HepG2 (cell line): ENCODE measurements around the gene SYNC. TPM values are rescaled to one million over a fixed set of nuclear protein-coding genes. Genes with fewer than 3 reads are reported as not detected.

Source experiments
- ATAC-seq: fragments of 200-7000 bp; cut with Tn5 transposase; 3 replicates; pipeline ENCODE4 v1.9.1; 2020; ENCODE audit warnings: mild to moderate bottlenecking, moderate library complexity
- BruUV-seq: library from RNA; stranded (reverse); fragments of 400-500 nt; replicated peaks from 2 replicates; lab custom pipeline; 2021; lab: Mats Ljungman, UMichigan
- CTCF ChIA-PET: fragments of 300-600 bp; formaldehyde crosslinking; extraction: SDS; loops from one replicate; lab custom pipeline; 2021; ENCODE audit warnings: low total read pairs, inconsistent platforms, low intra/inter-chr PET ratio; lab: Yijun Ruan, JAX
- POLR2A ChIA-PET: fragments of 350-600 bp; sonication (Branson Sonifier 250); formaldehyde crosslinking; loops from one replicate; lab custom pipeline; 2020; ENCODE audit warnings: antibody characterized with exemption, inconsistent platforms; lab: Yijun Ruan, JAX
- DNase-seq: peaks from one replicate; pipeline ENCODE4 v3.0.0-alpha.2; 2015; ENCODE audit warnings: low spot score
- FAIRE-seq: peaks from 3 replicates; lab custom pipeline; 2011; peaks lifted over from hg19 to GRCh38; lab: Jason Lieb, UNC
- H2AFZ ChIP-seq: one replicate; pipeline ENCODE4 v1.6.1; 2011; ENCODE audit warnings: low read length, inconsistent platforms
- H3K27ac ChIP-seq: fragments of 300-600 bp; 3 replicates; pipeline ENCODE4 v1.8.0; 2011; ENCODE audit warnings: mixed run types, mild to moderate bottlenecking, mixed read lengths, low read length, inconsistent platforms; ENCODE audit not compliant: insufficient read depth; ENCODE audit errors: extremely low read length
- H3K27me3 ChIP-seq, 2 experiments: fragments of 200-600 bp in 1 of 2; 2 replicates in 1 of 2; 3 replicates in 1 of 2; pipeline versions ENCODE4 v1.6.0 to v1.8.0; 2011; ENCODE audit warnings: low read length in 2 of 2, mild to moderate bottlenecking in 2 of 2, moderate library complexity in 2 of 2, inconsistent platforms in 1 of 2; ENCODE audit not compliant: insufficient read depth in 2 of 2, control insufficient read depth in 1 of 2
- H3K36me3 ChIP-seq, 2 experiments: fragments of 200-600 bp in 1 of 2; replicated peaks in 1 of 2; 2 replicates in 1 of 2; 3 replicates in 1 of 2; pipeline versions ENCODE4 v1.5.1 to v1.8.0; 2011; ENCODE audit warnings: low read length in 2 of 2, inconsistent platforms in 1 of 2; ENCODE audit not compliant: insufficient read depth in 2 of 2, control insufficient read depth in 1 of 2
- H3K4me1 ChIP-seq: 2 replicates; pipeline ENCODE4 v1.5.1; 2012; ENCODE audit warnings: low read length, inconsistent platforms; ENCODE audit not compliant: insufficient read depth
- H3K4me2 ChIP-seq: 2 replicates; pipeline ENCODE4 v1.6.0; 2011; ENCODE audit warnings: low read depth, low read length, inconsistent platforms
- H3K4me3 ChIP-seq, 3 experiments: fragments of 200-600 bp in 1 of 3; sonication (generic), shearing (Covaris generic) in 1 of 3; replicated peaks in 1 of 3; 2 replicates each; pipeline ENCODE4 v1.5.1; 2011 to 2016; ENCODE audit warnings: low read length in 3 of 3, inconsistent platforms in 2 of 3, low read depth in 2 of 3, mild to moderate bottlenecking in 2 of 3, control low read depth in 1 of 3, mixed read lengths in 1 of 3; ENCODE audit not compliant: insufficient read depth in 1 of 3
- H3K79me2 ChIP-seq: one replicate; pipeline ENCODE4 v1.6.1; 2011; ENCODE audit warnings: low read length, inconsistent platforms; ENCODE audit not compliant: insufficient read depth
- H3K9ac ChIP-seq: 2 replicates; pipeline ENCODE4 v1.6.0; 2011; ENCODE audit warnings: mild to moderate bottlenecking, low read depth, low read length, inconsistent platforms; ENCODE audit not compliant: insufficient read depth
- H3K9me3 ChIP-seq: 2 replicates; pipeline ENCODE4 v1.5.1; 2012; ENCODE audit warnings: mild to moderate bottlenecking, low read length
- H4K20me1 ChIP-seq: 2 replicates; pipeline ENCODE4 v1.6.0; 2011; ENCODE audit warnings: inconsistent platforms, mild to moderate bottlenecking, low read length, moderate library complexity; ENCODE audit not compliant: insufficient read depth
- CEBPG ChIP-seq: IDR thresholded peaks from 2 replicates; pipeline ENCODE4 v1.6.1; 2016
- CREB1 ChIP-seq, 2 experiments: fragments of 450-650 bp in 1 of 2; IDR thresholded peaks; 2 replicates each; pipeline ENCODE4 v1.6.1; 2016 to 2017; ENCODE audit warnings: control low read depth in 1 of 2, mild to moderate bottlenecking in 1 of 2, missing compliant biosample characterization in 1 of 2, missing genetic modification characterization in 1 of 2
- DMAP1 ChIP-seq: IDR thresholded peaks from 2 replicates; pipeline ENCODE4 v1.6.1; 2016
- HNF4A ChIP-seq: sonication (generic); formaldehyde crosslinking; IDR thresholded peaks from 2 replicates; pipeline ENCODE4 v1.4.0; 2020; ENCODE audit warnings: missing genetic modification reagents
- SMAD1 ChIP-seq: sonication (generic); formaldehyde crosslinking; IDR thresholded peaks from 2 replicates; pipeline ENCODE4 v1.4.0; 2020; ENCODE audit warnings: missing genetic modification reagents, low read depth, mild to moderate bottlenecking, borderline replicate concordance
- SOX13 ChIP-seq, 3 experiments: fragments of 450-650 bp in 1 of 3; sonication (generic) in 1 of 3; formaldehyde crosslinking in 1 of 3; IDR thresholded peaks in 2 of 3; conservative IDR thresholded peaks in 1 of 3; 2 replicates each; pipeline versions ENCODE4 v1.5.0 to v1.6.1; 2016 to 2020; ENCODE audit warnings: antibody characterized with exemption in 1 of 3, mild to moderate bottlenecking in 1 of 3, missing compliant biosample characterization in 1 of 3, missing genetic modification reagents in 1 of 3, moderate library complexity in 1 of 3
- TCF7L2 ChIP-seq: IDR thresholded peaks from 2 replicates; pipeline ENCODE4 v1.6.1; 2011; ENCODE audit warnings: mild to moderate bottlenecking, low read depth, low read length, moderate library complexity
- ZBTB42 ChIP-seq: sonication (generic); formaldehyde crosslinking; IDR thresholded peaks from 2 replicates; pipeline ENCODE4 v1.5.0; 2020; ENCODE audit warnings: mild to moderate bottlenecking, missing genetic modification reagents
- ZKSCAN1 ChIP-seq: fragments of 150-350 bp; IDR thresholded peaks from 2 replicates; pipeline ENCODE4 v1.6.1; 2014; ENCODE audit warnings: low read length
- ZNF367 ChIP-seq: sonication (generic); formaldehyde crosslinking; IDR thresholded peaks from 2 replicates; pipeline ENCODE4 v1.4.0; 2020; ENCODE audit warnings: missing genetic modification reagents, borderline replicate concordance
- ZNF782 ChIP-seq: sonication (generic); formaldehyde crosslinking; IDR thresholded peaks from 2 replicates; pipeline ENCODE4 v1.4.0; 2020; ENCODE audit warnings: missing genetic modification reagents, mild to moderate bottlenecking, borderline replicate concordance
- WGBS: methylation state at CpG from one replicate; pipeline ENCODE4 v1.1.6; 2017; ENCODE audit warnings: low lambda C conversion rate; 5-methylcytosine and 5-hydroxymethylcytosine counted together
- in situ Hi-C: cut with HindIII; loops from 2 replicates; pipeline ENCODE4 v1.10.0; 2017; ENCODE audit warnings: low pct_unique_long_range_greater_than_20kb; ENCODE audit not compliant: extremely low pct_ligation_motif_present
- intact Hi-C: fragments of 100-400 bp; cut with micrococcal nuclease; formaldehyde crosslinking; loops from one replicate; pipeline ENCODE4 v1.10.0; 2022; ENCODE audit not compliant: unreplicated experiment
- polyA plus RNA-seq, 8 experiments: library from polyadenylated mRNA; depleted of rRNA in 3 of 8; stranded (reverse) in 7 of 8; unstranded in 1 of 8; fragments of >200 nt; fragmentation: Illumina TruSeq in 4 of 8; extraction: Trizol in 4 of 8; gene quantifications; 2 replicates each; pipeline versions ENCODE4 v1.2.1 to v1.2.3, GENCODE V29; 2011 to 2016; ENCODE audit warnings: low read depth in 4 of 8, missing spikeins in 1 of 8, mixed read lengths in 1 of 8; ENCODE audit not compliant: insufficient read depth in 1 of 8
- total RNA-seq, 5 experiments: library from RNA; depleted of rRNA; stranded (reverse); fragments of >200 nt; fragmentation: Illumina TruSeq; extraction: Trizol; gene quantifications; 2 replicates each; pipeline ENCODE4 v1.2.3, GENCODE V29; 2016; ENCODE audit warnings: low read depth in 1 of 5
- TF ChIP-seq, protein P1 (sequence below): sonication (generic); formaldehyde crosslinking; IDR thresholded peaks from 2 replicates; pipeline ENCODE4 v1.4.0; 2020; ENCODE audit warnings: mild to moderate bottlenecking, low read depth, missing genetic modification reagents
- TF ChIP-seq, protein P2 (sequence below): sonication (generic); formaldehyde crosslinking; conservative IDR thresholded peaks from 2 replicates; pipeline ENCODE4 v1.4.0; 2020; ENCODE audit warnings: missing genetic modification reagents

SYNC gene
- total and polyA plus RNA-seq, 2 of the 13 experiments (the other 11 are each of a cell fraction or from before 2014, with no cell fraction given): 2.4 to 5.4 TPM

DNA sequence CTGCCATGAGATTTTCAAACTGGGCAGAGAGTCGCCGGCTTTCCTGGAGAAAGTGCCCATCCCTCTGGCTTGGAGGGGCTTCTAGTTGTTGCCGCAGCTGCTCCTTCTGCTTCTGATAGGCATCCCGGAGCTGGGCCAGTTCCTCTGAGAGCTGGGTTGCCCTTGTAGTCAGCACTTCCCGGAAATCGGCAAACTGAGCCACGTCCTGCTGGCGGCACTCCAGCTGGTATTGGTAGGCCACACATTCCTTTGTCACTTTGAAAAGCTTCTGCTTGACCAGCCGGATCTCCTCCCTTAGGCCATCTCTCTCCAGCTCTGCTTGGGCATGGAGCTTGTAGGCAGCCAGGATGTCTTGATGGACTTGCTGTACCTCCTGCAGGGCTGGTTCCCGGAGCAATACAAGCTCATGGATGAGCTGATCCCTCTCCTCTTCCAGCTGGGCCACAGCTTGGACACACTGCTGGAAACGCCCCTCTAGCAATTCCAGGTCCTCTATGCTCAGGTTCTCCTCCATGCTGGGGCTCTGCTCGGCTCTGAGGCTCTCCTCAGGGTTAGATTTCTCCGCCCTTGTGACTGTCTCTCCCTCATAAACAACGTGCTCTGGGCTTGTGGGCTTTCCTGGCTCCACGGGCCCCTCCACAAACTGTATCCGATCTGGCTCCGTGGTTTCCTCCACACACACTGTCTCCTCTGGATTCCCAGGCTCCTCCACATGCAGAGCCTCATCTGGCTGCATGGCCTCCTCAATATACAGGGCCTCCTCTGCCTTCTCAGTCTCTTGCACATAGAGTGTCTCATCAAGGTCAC lies 7.3 kb downstream of the SYNC start (continued):
- TF ChIP-seq HNF4A (no peak), CEBPG (CRISPR knock-in tag) (no peak), TCF7L2 (no peak), ZNF367 (CRISPR knock-in tag) (no peak), SMAD1 (CRISPR knock-in tag) (no peak), DMAP1 (peak; percentile 19; the same call in 1 of the 2 replicates)
- TF ChIP-seq, protein P1, sequence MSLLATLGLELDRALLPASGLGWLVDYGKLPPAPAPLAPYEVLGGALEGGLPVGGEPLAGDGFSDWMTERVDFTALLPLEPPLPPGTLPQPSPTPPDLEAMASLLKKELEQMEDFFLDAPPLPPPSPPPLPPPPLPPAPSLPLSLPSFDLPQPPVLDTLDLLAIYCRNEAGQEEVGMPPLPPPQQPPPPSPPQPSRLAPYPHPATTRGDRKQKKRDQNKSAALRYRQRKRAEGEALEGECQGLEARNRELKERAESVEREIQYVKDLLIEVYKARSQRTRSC (CRISPR knock-in tag): no peak
- TF ChIP-seq, all 625 proteins: peak for 116

DNA sequence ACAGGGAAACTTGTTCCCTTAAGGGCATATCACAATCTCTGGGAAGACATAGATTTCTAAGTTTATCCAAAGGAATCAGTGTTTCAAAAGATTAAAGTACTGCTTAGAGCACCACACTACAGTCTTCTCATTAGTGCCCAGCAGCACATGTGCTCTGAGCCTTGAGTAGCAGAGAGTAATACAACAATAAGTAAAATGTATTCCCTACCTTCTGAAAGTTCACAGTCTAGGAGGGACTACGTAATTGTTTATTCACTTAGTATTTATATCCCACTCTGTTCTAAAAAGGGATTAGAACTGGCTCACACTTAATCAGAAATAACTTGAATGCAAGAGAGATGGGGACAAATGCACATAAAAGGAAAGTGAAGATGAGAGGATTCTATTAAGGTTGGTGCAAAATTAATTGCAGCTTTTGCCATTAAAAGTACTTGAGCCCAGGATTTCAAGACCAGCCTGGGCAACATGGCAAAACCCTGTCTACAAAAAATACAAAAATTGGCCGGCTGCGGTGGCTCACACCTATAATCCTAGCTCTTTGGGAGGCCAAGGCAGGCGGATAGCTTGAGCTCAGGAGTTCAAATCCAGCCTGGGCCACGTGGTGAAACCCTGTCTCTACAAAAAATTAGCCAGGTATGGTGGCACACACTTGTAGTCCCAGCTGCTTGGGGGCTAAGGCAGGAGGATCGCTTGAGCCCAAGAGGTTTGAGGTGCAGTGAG lies 9.0 kb downstream of the SYNC start:
- Histone ChIP-seq H3K79me2 (peaks cover 4% of the 10 kb centered on the region), H3K4me3 (peak overlapping the region; percentile 5 to 78 (median 55); a peak in 3 of 6 replicates)
- intact Hi-C loops: loop anchor here (2.0 kb wide), 1 partner anchor 43 kb away; the partner anchor contains the start of genes RBBP4 and ZBTB8OS
- FAIRE-seq: no peak
- no peak for TF ChIP-seq ZNF782 (CRISPR knock-in tag)
- no peak for TF ChIP-seq ZBTB42
- TF ChIP-seq SOX13 (IDR thresholded peaks at IDR 0.05): no peak
- no peak for TF ChIP-seq SOX13 (CRISPR knock-in tag; conservative IDR thresholded peaks at IDR 0.05 in 1 of 2, IDR thresholded peaks at IDR 0.05 in 1 of 2)
- no peak for TF ChIP-seq CREB1 (IDR thresholded peaks at IDR 0.05)
- peak; percentile 37; the same call in 1 of the 2 replicates for TF ChIP-seq CREB1 (CRISPR knock-in tag; IDR thresholded peaks at IDR 0.05)
- TF ChIP-seq, protein P2, sequence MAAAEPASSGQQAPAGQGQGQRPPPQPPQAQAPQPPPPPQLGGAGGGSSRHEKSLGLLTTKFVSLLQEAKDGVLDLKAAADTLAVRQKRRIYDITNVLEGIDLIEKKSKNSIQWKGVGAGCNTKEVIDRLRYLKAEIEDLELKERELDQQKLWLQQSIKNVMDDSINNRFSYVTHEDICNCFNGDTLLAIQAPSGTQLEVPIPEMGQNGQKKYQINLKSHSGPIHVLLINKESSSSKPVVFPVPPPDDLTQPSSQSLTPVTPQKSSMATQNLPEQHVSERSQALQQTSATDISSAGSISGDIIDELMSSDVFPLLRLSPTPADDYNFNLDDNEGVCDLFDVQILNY (CRISPR knock-in tag): no peak
- TF ChIP-seq ZKSCAN1: no peak
- TF ChIP-seq, all 625 proteins: peak for 1
- in situ Hi-C loops: no loop called here
- 82% methylated on average over 6 of the region's 6 CpGs for WGBS
- Histone ChIP-seq H3K9ac (peak overlapping the region; percentile 81), H3K9me3 (no peaks in the 10 kb centered on the region), H4K20me1 (no peaks in the 10 kb centered on the region), H2AFZ (no peak overlapping the region), H3K36me3 (no peaks in the 10 kb centered on the region), H3K27ac (peak overlapping the region; percentile 95), H3K27me3 (no peaks in the 10 kb centered on the region), H3K4me2 (peak overlapping the region; percentile 96), H3K4me1 (peaks cover 27% of the 10 kb centered on the region)
- ChIA-PET POLR2A (interaction anchor here (1.0 to 3.0 kb wide), 5 partner anchors 8 to 44 kb away, joined by 3 to 31 read pairs (median 5); partner anchors contain the start of genes RBBP4 and ZBTB8OS), CTCF (no interaction called here)
- BruUV-seq: no TSS peak
- ATAC-seq (no peak), DNase-seq (no peak)
